HS-27A (cell line): ENCODE measurements around the gene SYNJ2.

Source experiments
- DNase-seq: peaks from one replicate; pipeline ENCODE4 v3.0.0-alpha.2; 2012; ENCODE audit warnings: low read depth, missing footprints

SYNJ2 gene

DNA sequence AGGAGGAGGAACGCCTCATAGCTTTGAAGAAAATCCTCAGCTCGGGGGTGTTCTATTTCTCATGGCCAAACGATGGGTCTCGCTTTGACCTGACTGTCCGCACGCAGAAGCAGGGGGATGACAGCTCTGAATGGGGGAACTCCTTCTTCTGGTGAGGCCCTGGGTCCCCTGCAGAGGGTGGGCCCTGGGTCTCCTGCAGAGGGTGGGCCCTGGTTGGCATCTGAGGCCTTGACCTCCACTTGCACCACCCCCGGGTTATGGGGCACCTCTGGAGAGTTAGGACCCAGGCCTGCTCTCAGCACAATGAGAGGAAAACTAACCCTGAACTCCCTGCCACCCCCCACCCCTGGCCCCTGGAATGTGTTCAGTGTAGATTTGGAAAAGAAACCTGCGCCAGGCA, 47.2 kb downstream of the SYNJ2 start:
- no peak for DNase-seq

DNA sequence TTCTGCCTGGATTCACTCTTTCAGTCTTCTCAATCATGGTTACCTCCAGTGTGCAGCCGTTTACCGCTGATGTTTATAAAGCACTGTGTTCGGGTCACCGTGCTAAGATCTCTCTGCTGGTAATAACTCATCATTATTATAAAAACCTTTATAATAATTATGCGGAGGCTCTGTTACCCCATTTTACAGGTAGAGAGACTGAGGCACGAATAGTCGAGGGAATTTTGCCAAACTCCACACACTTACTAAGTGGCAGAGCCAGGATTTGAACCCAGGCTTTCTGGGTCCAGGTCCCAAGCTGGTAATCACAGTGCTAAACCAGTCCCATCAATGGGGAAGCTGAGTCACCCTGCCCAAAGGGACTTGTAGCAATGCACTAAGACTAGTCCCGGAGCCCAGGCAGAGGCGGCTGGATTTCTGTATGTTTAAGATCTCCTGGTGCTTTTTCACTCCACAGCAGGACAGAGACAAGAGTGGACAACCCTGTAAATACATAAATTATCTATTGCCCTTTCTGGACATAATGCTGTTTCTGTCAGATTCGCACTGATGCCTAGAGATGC, 48.1 kb downstream of the SYNJ2 start:
- DNase-seq, result no peak

DNA sequence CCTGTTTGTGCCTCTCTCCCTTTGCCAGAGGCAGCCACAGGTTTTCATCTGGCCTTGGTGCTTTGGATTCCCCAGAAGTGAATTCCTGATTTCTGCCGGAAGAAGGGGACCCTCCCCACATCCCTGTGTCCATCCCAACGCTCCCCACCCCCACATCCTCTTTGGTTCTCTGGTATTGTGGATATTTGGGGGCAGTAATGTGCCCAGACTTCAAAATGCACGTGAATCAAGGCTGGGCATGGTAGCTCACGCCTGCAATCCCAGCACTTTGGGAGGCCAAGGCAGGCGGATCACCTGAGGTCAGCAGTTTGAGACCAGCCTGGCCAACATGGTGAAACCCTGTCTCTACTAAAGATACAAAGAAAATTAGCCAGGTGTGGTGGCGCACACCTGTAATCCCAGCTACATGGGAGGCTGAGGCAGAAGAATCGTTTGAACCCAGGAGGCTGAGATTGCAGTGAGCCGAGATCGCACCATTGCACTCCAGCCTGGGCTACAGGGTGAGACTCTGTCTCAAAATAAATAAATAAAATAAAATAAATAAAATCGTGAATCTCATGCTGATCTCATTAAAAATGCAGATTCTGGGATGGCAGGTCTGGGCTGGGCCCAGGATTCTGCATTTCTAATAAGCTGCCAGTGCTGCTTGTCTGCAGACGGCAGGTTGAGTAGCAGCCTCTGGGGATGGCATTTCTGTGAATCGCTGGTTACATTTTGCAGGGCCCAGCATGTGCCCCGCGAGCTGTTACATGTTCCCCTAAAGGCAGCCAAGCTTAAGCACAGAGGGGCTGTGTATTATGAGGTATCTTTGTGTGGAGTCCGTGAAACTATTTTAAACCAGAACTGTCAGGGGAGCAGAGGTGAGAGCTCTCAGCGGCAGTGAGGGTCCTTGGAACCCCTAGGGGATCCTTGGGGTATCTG, 49.0 kb downstream of the SYNJ2 start:
- no peak for DNase-seq

DNA sequence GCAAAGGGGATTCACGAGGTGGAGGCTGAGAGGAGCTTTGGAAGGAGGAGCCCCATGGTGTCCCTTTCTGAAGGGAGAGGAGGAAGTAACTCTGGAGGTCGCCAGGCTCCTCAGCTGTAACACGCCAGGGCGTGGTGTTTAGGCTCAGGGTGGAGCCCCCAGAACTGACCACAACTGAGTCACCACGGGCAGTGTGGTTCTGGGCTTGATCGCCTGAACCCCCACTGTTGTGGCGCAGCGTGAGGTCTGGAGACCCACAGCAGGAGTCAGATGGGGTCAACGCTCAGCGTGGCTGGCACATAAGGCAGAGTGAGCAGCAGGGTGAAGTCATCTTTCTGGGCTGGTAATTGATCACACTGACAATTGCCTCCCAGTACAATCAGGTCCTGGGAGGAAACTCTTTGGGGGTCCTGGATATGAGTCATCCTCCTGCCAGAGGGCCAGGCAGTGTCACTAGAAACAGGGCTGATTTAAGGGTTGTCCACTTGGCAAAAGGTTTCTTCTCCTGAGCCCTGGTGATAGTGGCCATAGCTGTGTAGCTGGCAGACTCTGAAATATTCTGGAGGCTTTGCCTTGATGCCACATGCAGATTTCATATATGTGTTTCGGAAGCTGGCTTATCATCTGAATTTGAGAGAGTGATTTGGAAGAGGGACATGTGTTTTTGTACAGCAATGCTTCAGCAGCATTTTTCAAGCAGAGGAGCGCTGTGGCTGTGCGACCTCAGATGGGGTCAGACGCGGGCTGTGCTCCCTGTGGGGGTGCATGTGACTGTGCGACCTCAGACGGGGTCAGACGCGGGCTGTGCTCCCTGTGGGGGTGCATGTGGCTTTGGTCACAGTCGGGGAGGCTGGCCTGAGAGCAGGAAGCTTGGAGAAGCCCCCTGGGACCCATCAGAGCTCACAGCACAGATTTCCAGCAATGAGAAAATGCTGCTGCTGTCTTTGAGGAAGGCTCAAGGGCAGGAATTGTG, 50.0 kb downstream of the SYNJ2 start:
- peak; percentile 94 for DNase-seq

DNA sequence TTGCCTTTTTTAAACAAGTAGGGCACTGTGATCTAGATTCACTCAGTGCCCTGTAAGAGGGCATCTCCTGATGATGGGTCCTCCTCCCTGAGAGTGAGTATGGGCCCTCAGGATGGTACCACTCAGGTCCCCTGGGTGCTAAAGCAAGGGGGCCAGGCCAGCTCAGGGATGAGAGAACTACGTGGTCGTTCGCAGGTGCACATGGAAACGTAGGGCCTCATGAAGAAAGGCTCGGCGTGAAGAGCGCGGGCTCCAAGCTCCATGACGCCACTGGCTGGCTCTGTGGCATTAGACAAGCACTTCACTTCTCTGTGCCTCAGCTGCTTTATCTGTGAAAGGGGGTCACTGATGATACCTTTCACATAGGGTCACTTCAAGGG, 50.7 kb downstream of the SYNJ2 start:
- DNase-seq, result no peak

DNA sequence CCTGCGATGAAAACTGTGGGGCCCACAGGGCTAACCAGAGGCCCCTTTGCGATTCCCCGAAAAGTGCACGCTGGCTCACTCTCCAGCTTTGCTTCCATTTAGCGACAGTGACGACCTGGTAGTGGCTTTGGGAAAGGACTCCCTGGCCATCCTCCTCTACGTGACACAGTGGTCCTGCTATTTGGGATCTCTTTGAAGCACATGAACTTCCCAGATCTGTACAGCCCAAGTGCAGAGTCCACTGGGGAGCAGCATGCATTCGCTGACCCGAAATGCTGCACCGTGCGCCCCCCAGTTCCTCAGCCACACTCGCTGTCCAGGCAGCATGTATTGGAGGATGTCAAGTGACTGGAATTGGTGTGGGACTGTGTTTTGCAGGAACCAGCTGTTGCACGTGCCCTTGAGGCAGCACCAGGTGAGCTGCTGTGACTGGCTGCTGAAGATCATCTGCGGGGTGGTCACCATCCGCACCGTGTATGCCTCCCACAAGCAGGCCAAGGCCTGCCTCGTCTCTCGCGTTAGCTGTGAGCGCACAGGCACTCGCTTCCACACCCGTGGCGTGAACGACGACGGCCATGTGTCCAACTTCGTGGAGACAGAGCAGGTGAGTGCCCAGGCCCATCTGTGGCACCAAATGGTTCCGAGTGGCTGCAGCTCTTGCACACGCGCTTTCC, 51.6 kb downstream of the SYNJ2 start:
- no peak for DNase-seq

DNA sequence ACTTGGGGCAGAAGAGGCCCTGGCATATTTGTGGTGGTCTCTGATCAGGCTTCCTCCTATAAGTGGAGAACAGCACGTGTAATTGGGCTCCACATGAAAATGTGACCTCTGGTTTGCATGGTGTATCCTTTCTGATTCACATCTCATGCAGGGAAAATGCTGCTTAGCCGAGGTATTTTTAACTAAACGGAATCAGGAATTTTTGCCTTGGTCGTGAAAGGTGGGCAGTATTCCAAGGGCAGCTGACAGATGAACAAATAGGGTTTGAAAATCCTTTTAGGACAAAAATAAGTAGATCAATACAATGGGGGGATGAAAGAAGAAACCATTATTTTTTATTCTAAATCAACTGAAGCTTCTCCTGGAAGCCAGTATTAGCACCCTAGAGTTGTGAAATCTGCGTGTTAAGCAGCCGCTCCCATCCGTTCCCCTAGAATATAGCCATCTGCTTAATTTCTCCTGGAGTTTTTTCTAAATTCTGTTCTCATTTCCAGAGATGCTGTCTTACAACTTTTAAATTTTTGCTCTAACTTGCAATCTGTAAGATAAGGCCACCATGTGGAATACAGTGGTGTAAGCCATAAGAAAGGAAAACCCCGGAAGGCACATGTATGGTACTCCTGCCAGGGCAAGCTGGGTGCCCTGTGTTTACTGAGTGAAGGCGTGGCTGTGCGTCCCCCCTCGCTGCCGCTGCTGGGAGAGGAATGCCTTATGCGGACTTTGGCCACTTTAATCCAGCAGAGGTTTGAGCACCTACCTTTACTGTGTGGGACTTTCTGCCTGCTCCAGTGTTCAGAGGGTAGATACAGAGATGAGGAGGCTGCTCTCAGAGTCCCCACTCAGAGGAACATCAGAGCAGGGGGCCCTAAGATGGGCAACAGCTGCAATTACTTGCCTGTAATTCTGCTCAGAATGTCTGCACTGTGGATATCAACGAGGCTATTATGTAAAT, 52.4 kb downstream of the SYNJ2 start:
- no peak for DNase-seq

DNA sequence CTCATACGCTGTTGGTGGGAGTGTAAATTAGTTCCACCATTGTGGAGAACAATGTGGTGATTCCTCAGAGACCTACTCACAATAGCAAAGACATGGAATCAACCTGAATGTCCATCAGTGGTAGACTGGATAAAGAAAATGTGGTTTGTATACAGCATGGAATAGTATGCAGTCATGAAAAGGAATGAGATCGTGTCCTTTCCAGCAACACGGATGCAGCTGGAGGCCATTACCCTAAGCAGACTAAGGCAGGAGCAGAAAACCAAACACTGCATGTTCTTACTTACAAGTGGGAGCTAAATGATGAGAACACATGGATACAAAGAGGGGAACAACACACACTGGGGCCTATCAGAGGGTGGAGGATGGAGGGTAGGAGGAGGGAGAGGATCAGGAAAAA, 54.6 kb downstream of the SYNJ2 start:
- DNase-seq, result no peak

DNA sequence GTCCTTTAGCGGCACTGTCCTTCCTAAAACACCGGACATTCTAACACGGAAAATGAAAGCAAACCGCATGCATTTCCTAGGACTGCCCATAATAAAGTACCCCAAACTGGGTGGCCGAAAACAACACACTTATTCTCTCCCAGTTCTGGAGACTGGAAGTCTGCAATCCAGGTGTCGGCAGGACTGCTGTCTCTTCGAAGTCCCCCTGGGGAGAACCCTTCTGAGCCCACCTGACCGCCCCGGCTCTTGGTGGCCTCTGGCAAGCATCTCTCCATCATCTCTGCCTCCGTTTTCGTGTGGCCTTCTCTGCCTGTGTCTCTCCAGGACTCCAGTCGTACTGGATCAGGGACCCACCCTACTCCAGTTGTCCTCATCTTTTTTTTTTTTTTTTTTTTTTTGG, 55.4 kb downstream of the SYNJ2 start:
- DNase-seq, result no peak

DNA sequence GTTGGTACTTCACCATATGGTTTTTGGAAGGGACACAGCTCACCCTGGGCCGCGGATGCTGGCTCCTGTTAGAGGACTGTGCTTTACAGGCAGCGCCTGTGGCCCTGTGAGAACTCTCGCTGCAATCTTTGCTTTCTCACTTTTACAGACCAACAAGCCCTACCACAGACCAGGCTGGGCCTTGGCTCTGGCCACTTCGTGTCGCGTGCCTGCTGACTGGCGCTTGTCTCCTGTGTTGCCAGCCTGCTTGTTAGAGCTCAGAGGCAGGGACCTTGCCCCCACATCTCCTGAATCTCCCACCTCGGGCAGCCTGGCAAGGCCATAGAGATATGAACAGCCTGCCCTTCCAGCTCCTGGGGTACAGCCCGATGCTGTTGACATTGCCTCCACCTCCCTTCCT, 56.1 kb downstream of the SYNJ2 start:
- DNase-seq, result no peak

DNA sequence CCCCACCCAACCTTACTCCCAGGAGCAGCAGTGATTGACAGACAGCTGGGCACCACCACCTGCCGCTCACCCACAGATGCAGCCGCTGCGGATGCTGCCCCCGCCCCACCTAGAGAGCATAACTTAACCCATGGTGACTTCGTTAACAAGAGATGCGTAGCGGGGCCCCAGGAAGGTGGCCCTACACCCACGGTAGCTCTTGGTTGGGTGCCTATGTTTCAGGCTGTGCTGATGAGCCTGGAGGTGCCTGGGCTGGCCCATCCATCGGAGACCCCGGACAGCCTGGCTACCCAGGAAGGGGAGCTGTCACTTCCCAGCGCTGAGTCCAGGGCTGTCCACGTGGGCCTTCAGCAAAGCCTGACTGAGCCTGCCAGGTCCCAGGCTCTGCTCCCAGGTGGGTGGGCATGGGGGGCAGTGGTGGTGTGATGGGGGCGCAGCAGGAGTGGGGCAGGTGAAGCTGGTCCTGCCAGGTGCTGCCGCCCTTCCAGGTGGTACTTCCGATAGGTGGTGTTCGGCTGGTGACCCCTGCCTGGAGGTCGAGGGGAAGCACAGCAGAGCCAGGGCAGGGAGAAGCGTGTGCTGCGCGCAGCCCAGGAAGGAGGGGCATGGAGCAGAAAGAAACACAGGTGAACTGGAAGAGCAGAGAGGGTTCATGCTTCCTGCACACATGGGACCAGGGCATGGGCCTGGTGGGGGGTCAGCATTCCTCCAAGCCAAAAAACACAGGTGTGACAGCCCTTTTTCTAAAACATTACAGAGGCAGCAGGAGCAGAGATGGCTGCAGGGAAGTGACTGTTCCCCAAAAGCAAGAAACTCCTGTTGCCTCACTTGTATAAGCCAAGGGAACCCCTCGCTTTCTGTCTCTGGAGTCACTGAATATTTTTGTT, 56.9 kb downstream of the SYNJ2 start:
- DNase-seq, result no peak

DNA sequence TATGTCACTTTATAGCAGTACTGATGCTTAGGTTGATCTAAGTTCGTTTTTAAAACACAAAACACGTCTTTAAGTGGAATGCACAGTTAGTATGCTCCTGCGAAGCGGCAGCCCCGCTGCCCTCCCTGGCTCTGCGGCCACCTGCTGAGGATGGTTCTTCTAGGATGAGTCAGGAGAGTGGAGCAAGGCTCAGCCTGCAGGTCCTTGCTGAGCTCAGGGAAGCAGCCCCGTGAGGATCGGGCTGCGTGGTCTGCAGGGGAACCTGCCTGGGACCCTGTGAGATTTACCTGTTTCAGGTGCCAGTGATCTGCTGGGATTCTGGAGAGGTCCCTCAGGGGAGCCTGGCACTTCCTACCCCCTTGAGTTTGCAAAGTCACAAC, 57.5 kb downstream of the SYNJ2 start:
- no peak for DNase-seq

DNA sequence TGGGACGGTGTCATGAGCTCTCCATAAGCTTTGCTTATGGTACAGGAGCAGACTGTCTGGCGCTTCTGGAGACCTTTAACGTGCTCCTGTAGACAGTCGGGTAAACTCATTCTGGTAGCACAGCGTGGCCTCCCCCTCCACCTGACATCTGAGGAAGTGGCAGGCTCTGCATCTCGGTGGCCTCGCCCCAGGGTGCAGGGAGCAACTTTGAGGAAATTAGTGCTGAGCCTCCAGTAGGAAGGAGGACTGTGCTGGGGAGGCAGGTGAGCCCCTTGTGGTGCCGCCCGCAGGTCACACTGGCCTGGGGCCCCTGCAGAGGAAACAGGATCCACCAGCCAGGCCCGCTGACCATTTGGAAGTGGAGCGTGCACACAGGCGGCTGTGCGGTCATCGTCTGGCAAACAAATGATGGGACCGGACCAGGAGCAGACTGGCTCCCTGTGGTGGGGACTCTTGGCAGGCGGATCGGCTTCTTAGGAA, 57.9 kb downstream of the SYNJ2 start:
- no peak for DNase-seq

DNA sequence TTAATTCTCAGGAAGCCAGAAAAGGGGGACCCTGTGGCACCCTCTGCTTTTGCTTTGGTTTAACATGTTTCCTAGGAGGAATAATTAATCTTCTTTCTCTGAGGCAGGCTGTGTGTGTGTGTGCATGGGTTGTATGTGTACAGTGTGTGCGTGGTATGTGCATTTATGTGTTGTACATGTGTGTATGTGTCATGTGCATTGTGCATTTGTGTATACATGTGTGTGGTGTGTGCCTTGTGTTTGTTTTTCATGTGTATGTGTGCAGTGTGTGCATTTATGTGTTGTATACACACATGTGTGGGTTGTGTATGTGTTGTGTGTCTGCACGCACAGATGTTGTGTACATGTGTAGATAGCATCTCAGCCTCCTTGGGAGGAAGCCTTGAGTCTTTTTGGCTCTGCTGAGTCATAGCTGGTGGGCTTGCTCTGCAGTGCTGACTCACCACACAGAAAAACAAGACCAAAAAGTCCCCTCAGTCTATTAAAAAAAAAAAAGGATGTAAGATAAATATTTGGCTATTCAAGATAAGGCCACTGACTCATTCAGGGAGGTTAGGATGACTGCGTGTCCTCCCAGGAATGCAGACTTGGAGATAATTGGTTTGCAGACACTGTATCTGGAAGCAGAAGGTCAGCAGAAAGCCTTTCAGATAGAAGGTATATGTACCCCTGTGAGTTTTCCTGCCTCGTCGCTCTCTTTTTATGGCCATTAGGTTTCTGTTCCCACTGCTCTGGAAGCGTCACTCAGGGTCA, 58.6 kb downstream of the SYNJ2 start:
- peak; percentile 97 for DNase-seq

DNA sequence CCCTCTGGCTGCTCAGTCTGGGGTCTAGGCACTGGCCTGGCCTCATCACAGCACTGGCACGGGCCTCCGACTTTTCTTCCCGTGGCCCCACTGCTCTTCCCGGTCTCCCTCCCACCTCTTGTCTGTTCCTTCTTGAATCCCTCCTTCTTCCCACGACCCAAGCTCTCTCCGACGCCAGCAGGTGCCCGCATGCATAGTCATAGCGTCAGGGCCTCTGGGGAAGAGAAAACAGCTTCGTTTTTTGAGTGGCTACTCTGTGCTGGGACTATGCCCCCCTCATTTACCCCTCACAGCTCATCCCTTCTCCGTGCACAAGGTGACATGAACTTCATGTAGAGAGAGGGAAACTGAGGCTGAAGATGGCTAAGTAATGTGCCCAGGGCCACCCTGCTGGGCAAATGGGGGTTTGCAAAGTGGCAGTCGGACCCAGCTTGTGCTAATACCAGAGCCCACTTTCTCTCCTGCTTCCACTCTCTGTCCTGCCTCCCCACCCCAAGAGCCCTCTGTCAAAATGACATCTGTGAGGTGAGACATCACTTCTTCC, 59.2 kb downstream of the SYNJ2 start:
- DNase-seq, result no peak

DNA sequence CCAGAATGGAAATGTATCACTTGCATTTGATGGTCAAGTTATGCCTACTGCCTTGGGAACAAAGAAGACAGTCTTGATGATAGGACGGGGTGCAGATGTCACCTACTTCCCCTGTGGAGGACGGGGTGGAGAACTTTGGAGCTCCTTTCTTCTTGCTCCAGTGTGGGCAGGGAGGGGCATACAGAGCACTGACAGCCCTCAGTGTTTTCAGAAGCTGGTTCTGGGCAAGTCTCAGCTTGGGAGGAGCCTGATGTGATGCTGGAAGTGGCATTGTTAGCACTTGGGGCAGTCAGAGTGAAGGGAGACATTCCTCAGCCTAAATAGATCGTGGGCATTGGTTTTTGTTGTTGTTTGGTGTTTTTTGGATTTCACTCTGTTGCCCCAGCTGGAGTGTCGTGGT, 59.7 kb downstream of the SYNJ2 start:
- no peak for DNase-seq

DNA sequence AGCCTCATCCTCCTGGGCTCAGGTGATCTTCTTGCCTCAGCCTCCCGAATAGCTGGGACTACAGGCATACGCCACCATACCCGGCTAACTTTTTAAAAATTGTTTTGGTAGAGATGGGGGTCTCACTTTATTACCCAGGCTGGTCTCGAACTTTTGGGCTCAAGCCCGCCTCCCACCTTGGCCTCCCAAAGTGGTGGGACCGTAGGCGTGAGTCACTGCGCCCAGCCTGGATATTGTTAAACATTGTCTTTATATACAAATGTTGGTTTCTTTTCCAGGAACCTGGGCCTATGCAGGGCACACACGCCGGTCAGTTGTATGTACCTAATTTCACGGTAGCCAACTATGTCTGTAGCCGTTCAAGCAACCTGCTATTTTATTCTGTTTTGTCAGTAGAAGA, 60.1 kb downstream of the SYNJ2 start:
- DNase-seq, result no peak

DNA sequence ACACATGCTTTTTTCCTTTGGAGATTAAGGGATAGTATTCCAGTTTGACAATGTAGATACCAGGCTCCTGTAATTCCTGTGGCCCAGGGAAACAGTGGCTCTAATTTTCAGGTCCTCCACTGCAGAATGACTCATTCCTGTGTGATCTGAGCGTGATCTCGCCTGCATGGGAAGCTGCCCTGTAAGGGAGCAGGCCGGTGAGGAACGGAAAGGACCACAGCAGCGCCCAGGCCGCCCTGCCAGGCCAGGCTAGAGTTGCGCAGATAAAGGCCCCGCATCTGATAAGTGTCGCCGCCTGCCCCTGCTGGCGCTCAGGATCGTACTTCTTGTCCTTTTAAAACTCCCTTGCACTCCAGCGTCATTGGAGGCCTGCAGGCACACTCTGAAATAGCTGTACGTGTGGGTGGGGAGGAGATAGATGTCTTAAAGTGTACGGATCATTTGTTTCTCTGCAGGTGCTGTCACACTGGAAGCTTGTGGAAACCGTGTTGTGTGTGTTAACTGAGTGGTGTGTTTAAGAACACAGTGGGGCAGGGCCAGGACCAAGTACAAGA, 60.7 kb downstream of the SYNJ2 start:
- no peak for DNase-seq
